CD4-positive, alpha-beta T cell (primary cell): Measurements from ENCODE around the gene FOXG1. TPM values are rescaled to one million over a fixed set of nuclear protein-coding genes. Genes with fewer than 3 reads are reported as not detected.

ENCODE experiments used
- ATAC-seq: fragments of 200-7000 bp; cut with Tn5 transposase; one replicate; pipeline ENCODE4 v1.10.0; 2022; ENCODE audit warnings: mild to moderate bottlenecking; ENCODE audit not compliant: poor library complexity
- CTCF ChIA-PET: fragments of 350-600 bp; sonication (Branson Sonifier 250); formaldehyde crosslinking; loops from one replicate; lab custom pipeline; 2021; ENCODE audit warnings: antibody characterized with exemption, inconsistent platforms; lab: Charles Lee
- POLR2A ChIA-PET: fragments of 350-600 bp; sonication (Branson Sonifier 250); formaldehyde crosslinking; loops from one replicate; lab custom pipeline; 2021; ENCODE audit warnings: antibody characterized with exemption, inconsistent platforms; lab: Charles Lee
- DNase-seq, 14 experiments: peaks; one replicate each; pipeline ENCODE4 v3.0.0-alpha.2; 2013 to 2020; ENCODE audit warnings: mixed read lengths in 2 of 14
- H3K27ac ChIP-seq, 2 donors: one replicate each; pipeline versions ENCODE4 v1.5.1 to v1.7.0; 2013; ENCODE audit warnings: low read length in 2 of 2, low read depth in 1 of 2, mild to moderate bottlenecking in 1 of 2
- H3K27me3 ChIP-seq, 2 experiments: 1 replicate in 1 of 2; 2 replicates in 1 of 2; pipeline versions ENCODE4 v1.6.1 to v1.7.0; 2013; ENCODE audit warnings: low read length in 2 of 2, control low read depth in 1 of 2, mild to moderate bottlenecking in 1 of 2, moderate library complexity in 1 of 2; ENCODE audit not compliant: insufficient read depth in 2 of 2, control insufficient read depth in 1 of 2
- H3K36me3 ChIP-seq: one replicate; pipeline ENCODE4 v1.6.1; 2013; ENCODE audit warnings: low read length, control low read depth; ENCODE audit not compliant: insufficient read depth
- H3K4me1 ChIP-seq: one replicate; pipeline ENCODE4 v1.6.1; 2013; ENCODE audit warnings: low read length, control low read depth; ENCODE audit not compliant: insufficient read depth
- H3K4me3 ChIP-seq: one replicate; pipeline ENCODE4 v1.5.1; 2013; ENCODE audit warnings: mild to moderate bottlenecking, low read length, moderate library complexity
- H3K9me3 ChIP-seq, 2 experiments: 1 replicate in 1 of 2; 2 replicates in 1 of 2; pipeline versions ENCODE4 v1.6.1 to v1.7.0; 2013; ENCODE audit warnings: low read length in 2 of 2, mild to moderate bottlenecking in 2 of 2, control low read depth in 1 of 2, moderate library complexity in 1 of 2; ENCODE audit not compliant: control insufficient read depth in 1 of 2, insufficient read depth in 1 of 2
- H3K27ac Mint-ChIP-seq: one replicate; pipeline ENCODE4 v1.8.0; 2020; ENCODE audit warnings: mixed read lengths
- H3K27me3 Mint-ChIP-seq: one replicate; pipeline ENCODE4 v1.8.0; 2021; ENCODE audit warnings: mixed read lengths
- H3K36me3 Mint-ChIP-seq: one replicate; pipeline ENCODE4 v1.8.0; 2021; ENCODE audit warnings: low read depth, mixed read lengths
- H3K4me1 Mint-ChIP-seq: one replicate; pipeline ENCODE4 v1.8.0; 2021; ENCODE audit warnings: low read depth, mixed read lengths
- H3K4me3 Mint-ChIP-seq: one replicate; pipeline ENCODE4 v1.8.0; 2020; ENCODE audit warnings: mild to moderate bottlenecking, mixed read lengths
- H3K9me3 Mint-ChIP-seq: one replicate; pipeline ENCODE4 v1.8.0; 2020; ENCODE audit warnings: mixed read lengths
- intact Hi-C, 2 experiments: fragments of 100-400 bp; cut with DNase I in 1 of 2; cut with micrococcal nuclease in 1 of 2; formaldehyde crosslinking; loops; one replicate each; pipeline versions ENCODE4 v1.15.1 to v1.9.0; 2023 to 2025; cut with DNase I, micrococcal nuclease
- polyA plus RNA-seq, 2 donors: library from polyadenylated mRNA; unstranded; fragments of 120-200 nt; gene quantifications; one replicate each; pipeline ENCODE4 v1.2.1, GENCODE V29; 2013
- total RNA-seq, 174 experiments: library from RNA in 2 of 174; stranded (reverse) in 2 of 174; gene quantifications; one replicate each; pipeline ENCODE4 v1.2.3 and lab custom pipeline; 2021 to 2026
- TF ChIP-seq, protein P1 (sequence below): fragments of 200-600 bp; IDR thresholded peaks from one replicate; pipeline ENCODE4 v1.8.0; 2022; ENCODE audit warnings: antibody characterized with exemption, mild to moderate bottlenecking

FOXG1 gene
- total RNA-seq: not detected
- polyA plus RNA-seq (2013, experiment 1 of 2): not detected
- not detected for polyA plus RNA-seq (2013, experiment 2 of 2)
- total RNA-seq (lab: John Stamatoyannopoulos, UW): 0 to 0.08 (median 0) reads per million in 172 experiments

GRCh38 chr14:28766469-28766955 lies at the start of gene FOXG1:
TSS of gene FOXG1 (plus strand) at chr14:28766787. CDS start at chr14:28767280, 493 bp downstream.
- Mint-ChIP-seq H3K36me3 (no peaks in the 10 kb centered on the region), H3K9me3 (no peaks in the 10 kb centered on the region), H3K27me3 (peaks cover 79% of the 10 kb centered on the region), H3K4me3 (peak within 1 kb of the TSS; percentile 74), H3K4me1 (peaks cover 14% of the 10 kb centered on the region), H3K27ac (no peak within 1 kb of the TSS)
- ChIA-PET POLR2A (no interaction called here), CTCF (no interaction called here)
- Histone ChIP-seq H3K27me3 (peaks cover 50 to 72% of the 10 kb centered on the region in 2 experiments), H3K27ac (no peak within 1 kb of the TSS), H3K4me3 (no peak within 1 kb of the TSS), H3K4me1 (peaks cover 10% of the 10 kb centered on the region), H3K36me3 (no peaks in the 10 kb centered on the region), H3K9me3 (peaks cover 8 to 33% of the 10 kb centered on the region in 2 experiments)
- ATAC-seq (no peak), DNase-seq (no peak)
- intact Hi-C loops: no loop called here
- TF ChIP-seq, protein P1, sequence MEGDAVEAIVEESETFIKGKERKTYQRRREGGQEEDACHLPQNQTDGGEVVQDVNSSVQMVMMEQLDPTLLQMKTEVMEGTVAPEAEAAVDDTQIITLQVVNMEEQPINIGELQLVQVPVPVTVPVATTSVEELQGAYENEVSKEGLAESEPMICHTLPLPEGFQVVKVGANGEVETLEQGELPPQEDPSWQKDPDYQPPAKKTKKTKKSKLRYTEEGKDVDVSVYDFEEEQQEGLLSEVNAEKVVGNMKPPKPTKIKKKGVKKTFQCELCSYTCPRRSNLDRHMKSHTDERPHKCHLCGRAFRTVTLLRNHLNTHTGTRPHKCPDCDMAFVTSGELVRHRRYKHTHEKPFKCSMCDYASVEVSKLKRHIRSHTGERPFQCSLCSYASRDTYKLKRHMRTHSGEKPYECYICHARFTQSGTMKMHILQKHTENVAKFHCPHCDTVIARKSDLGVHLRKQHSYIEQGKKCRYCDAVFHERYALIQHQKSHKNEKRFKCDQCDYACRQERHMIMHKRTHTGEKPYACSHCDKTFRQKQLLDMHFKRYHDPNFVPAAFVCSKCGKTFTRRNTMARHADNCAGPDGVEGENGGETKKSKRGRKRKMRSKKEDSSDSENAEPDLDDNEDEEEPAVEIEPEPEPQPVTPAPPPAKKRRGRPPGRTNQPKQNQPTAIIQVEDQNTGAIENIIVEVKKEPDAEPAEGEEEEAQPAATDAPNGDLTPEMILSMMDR: no peak

GRCh38 chr14:28719130-28719529 lies 47.5 kb upstream of the FOXG1 start:
- H3K36me3 Mint-ChIP-seq: no peaks in the 10 kb centered on the region
- Histone ChIP-seq H3K4me1 (no peaks in the 10 kb centered on the region), H3K9me3 (peaks cover 3 to 4% of the 10 kb centered on the region in 2 experiments), H3K27ac (no peak overlapping the region), H3K27me3 (no peaks in the 10 kb centered on the region), H3K4me3 (no peak overlapping the region), H3K36me3 (no peaks in the 10 kb centered on the region)
- intact Hi-C loops: no loop called here
- no peak overlapping the region for H3K27ac Mint-ChIP-seq
- ChIA-PET POLR2A (no interaction called here), CTCF (no interaction called here)
- H3K4me1 Mint-ChIP-seq: no peaks in the 10 kb centered on the region
- H3K4me3 Mint-ChIP-seq: no peak overlapping the region
- TF ChIP-seq, protein P1: no peak
- peaks cover 21% of the 10 kb centered on the region for H3K9me3 Mint-ChIP-seq
- DNase-seq (no peak), ATAC-seq (no peak)
- no peaks in the 10 kb centered on the region for H3K27me3 Mint-ChIP-seq

GRCh38 chr14:28731358-28731757 lies 35.2 kb upstream of the FOXG1 start:
- ChIA-PET CTCF (no interaction called here), POLR2A (interaction anchor here (0.7 kb wide), 1 partner anchor 32 kb away, joined by 3 read pairs; no protein-coding TSS in a partner anchor)
- Mint-ChIP-seq H3K27ac (no peak overlapping the region), H3K36me3 (no peaks in the 10 kb centered on the region), H3K27me3 (no peaks in the 10 kb centered on the region), H3K9me3 (peaks cover 6% of the 10 kb centered on the region), H3K4me3 (no peak overlapping the region), H3K4me1 (no peaks in the 10 kb centered on the region)
- no peak for DNase-seq
- TF ChIP-seq, protein P1: no peak
- intact Hi-C loops: no loop called here
- Histone ChIP-seq H3K27ac (no peak overlapping the region), H3K36me3 (no peaks in the 10 kb centered on the region), H3K4me1 (no peaks in the 10 kb centered on the region), H3K27me3 (no peaks in the 10 kb centered on the region), H3K9me3 (no peaks in the 10 kb centered on the region), H3K4me3 (no peak overlapping the region)
- ATAC-seq: no peak
